ENCODE results near the gene UBAC2.

- TF ChIP-seq EP300 (IDR thresholded peaks at IDR 0.05): no peak
- TF ChIP-seq CTCF (IDR thresholded peaks at IDR 0.05): no peak
- no peak for TF ChIP-seq POLR2A (IDR thresholded peaks at IDR 0.05)
These were observed 79.5 kb downstream of the UBAC2 start for GRCh38 chr13:99280166-99280565.
